ENCODE results near the gene HAS3. TPM values are rescaled to one million over a fixed set of nuclear protein-coding genes. Genes with fewer than 3 reads are reported as not detected.

The HAS3 gene
- total and polyA plus RNA-seq, 2 donors (not counting 3 experiments of a cell fraction or from before 2014, with no cell fraction given): 1.5 to 1.8 TPM

DNA sequence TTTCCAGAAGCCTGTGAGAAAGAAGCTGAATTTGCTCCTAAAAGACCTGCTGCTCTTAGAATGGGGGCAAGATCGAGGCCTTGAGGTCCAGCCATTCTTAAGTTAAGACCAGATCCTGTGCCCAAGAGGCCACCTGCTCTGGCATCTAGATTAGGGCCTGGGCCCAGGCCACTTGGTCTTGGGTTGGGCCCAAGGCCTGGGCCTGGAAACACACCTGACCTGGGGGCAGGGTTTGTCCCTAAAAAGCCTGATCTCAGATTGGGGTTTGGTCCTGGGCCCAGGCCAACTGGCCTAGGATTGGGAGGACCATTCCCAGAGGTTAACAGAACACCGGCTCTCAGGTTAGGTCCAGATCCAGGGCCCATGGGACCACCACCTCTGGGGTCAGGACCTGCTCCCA, 14.1 kb downstream of the HAS3 start:
- H4K20me1 ChIP-seq (replicated peaks; ENCODE audit: control insufficient read depth, extremely low read depth, insufficient read depth, low read length): peaks cover 6% of the 10 kb centered on the region
- no peak for FAIRE-seq
- TF ChIP-seq JUN (IDR thresholded peaks at IDR 0.05; ENCODE audit: borderline replicate concordance, insufficient read depth, insufficient read length, low read depth) (no peak), GATA2 (IDR thresholded peaks at IDR 0.05; ENCODE audit: insufficient read depth, insufficient read length, low read depth, low read length) (no peak)
- H3K4me3 ChIP-seq (replicated peaks in 1 of 3; ENCODE audit: insufficient read depth in 1 of 3, low read depth in 1 of 3, low read length in 3 of 3): no peak overlapping the region
- no peaks in the 10 kb centered on the region for H3K27me3 ChIP-seq (ENCODE audit: control insufficient read depth in 2 of 2, insufficient read depth in 2 of 2, low read length in 2 of 2)
- peaks cover 8% of the 10 kb centered on the region for H3K79me2 ChIP-seq (ENCODE audit: control insufficient read depth, insufficient read depth, low read length)
- intact Hi-C loops (cut with micrococcal nuclease): no loop called here
- BruUV-seq (replicated peaks): no TSS peak
- ChIA-PET POLR2A (no interaction called here), CTCF (interaction anchor here (1.0 to 1.6 kb wide), 3 partner anchors 11 to 272 kb away, joined by 3 to 7 read pairs (median 5); no protein-coding TSS in a partner anchor)
- no peak overlapping the region for H3K4me2 ChIP-seq (ENCODE audit: insufficient read depth, low read length)
- H3K36me3 ChIP-seq (ENCODE audit: control insufficient read depth in 2 of 2, extremely low read depth in 1 of 2, insufficient read depth in 2 of 2, low read length in 2 of 2): peaks cover 2 to 26% of the 10 kb centered on the region in 2 experiments
- H3K9ac ChIP-seq (replicated peaks; ENCODE audit: extremely low read depth, insufficient read depth, low read length): no peak overlapping the region
- no peaks in the 10 kb centered on the region for H3K9me1 ChIP-seq (replicated peaks; ENCODE audit: control insufficient read depth, extremely low read depth, insufficient read depth, low read length)
- dilution Hi-C loops (cut with MboI; ENCODE audit: extremely low pct_ligation_motif_present, low sequenced_read_pairs): no loop called here
- H3K9me3 ChIP-seq (replicated peaks; ENCODE audit: control insufficient read depth, insufficient read depth, low read length): no peaks in the 10 kb centered on the region
- no peak overlapping the region for H2AFZ ChIP-seq (ENCODE audit: low read depth, low read length)
- no peak for DNase-seq (ENCODE audit: low read depth, low spot score)
- no peak overlapping the region for H3K27ac ChIP-seq (ENCODE audit: insufficient read depth, low read depth, low read length)
- peaks cover 13% of the 10 kb centered on the region for H3K4me1 ChIP-seq (ENCODE audit: control insufficient read depth, extremely low read depth, insufficient read depth, low read length)

DNA sequence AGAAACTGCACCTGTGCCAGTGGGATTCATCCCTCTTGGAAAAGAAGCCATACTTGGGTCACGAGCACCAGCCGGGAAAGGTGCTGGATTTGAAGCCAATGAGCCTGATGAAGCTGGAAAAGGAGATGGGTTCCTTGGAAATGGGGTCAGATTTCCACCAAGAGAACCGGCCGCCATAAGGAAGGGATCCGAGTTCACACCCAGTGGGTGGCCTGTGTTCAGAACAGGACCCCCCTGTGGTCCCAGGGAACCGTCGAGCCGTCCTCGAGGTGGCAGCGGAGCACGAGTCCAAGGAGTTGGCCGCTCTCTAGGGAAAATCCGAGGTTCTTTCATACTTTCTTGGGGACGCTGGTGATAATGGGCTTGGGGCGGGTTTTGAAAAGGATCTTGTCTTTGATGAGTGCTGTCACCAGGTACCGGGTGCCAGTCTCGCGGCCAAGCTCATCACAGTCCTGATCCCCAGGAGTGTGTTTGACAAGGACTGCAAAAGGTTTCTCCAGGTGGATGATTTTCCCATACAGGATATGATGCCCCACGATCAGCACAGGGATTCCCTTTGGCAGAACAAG, 14.7 kb downstream of the HAS3 start:
- Histone ChIP-seq H3K36me3 (ENCODE audit: control insufficient read depth in 2 of 2, extremely low read depth in 1 of 2, insufficient read depth in 2 of 2, low read length in 2 of 2) (peaks cover 2 to 26% of the 10 kb centered on the region in 2 experiments), H3K9ac (replicated peaks; ENCODE audit: extremely low read depth, insufficient read depth, low read length) (no peak overlapping the region), H3K27ac (ENCODE audit: insufficient read depth, low read depth, low read length) (no peak overlapping the region), H3K27me3 (ENCODE audit: control insufficient read depth in 2 of 2, insufficient read depth in 2 of 2, low read length in 2 of 2) (no peaks in the 10 kb centered on the region), H3K79me2 (ENCODE audit: control insufficient read depth, insufficient read depth, low read length) (peaks cover 10% of the 10 kb centered on the region), H3K4me2 (ENCODE audit: insufficient read depth, low read length) (no peak overlapping the region), H2AFZ (ENCODE audit: low read depth, low read length) (no peak overlapping the region), H3K9me3 (replicated peaks; ENCODE audit: control insufficient read depth, insufficient read depth, low read length) (no peaks in the 10 kb centered on the region), H4K20me1 (replicated peaks; ENCODE audit: control insufficient read depth, extremely low read depth, insufficient read depth, low read length) (peaks cover 6% of the 10 kb centered on the region), H3K4me3 (replicated peaks in 1 of 3; ENCODE audit: insufficient read depth in 1 of 3, low read depth in 1 of 3, low read length in 3 of 3) (no peak overlapping the region), H3K4me1 (ENCODE audit: control insufficient read depth, extremely low read depth, insufficient read depth, low read length) (peaks cover 13% of the 10 kb centered on the region), H3K9me1 (replicated peaks; ENCODE audit: control insufficient read depth, extremely low read depth, insufficient read depth, low read length) (no peaks in the 10 kb centered on the region)
- TF ChIP-seq, protein P1, sequence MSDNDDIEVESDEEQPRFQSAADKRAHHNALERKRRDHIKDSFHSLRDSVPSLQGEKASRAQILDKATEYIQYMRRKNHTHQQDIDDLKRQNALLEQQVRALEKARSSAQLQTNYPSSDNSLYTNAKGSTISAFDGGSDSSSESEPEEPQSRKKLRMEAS (IDR thresholded peaks at IDR 0.05; ENCODE audit: insufficient read depth, insufficient read length): no peak
- TF ChIP-seq GATA2 (IDR thresholded peaks at IDR 0.05; ENCODE audit: insufficient read depth, insufficient read length, low read depth, low read length) (no peak), FOS (IDR thresholded peaks at IDR 0.05; ENCODE audit: borderline replicate concordance, insufficient read depth, low read length) (no peak), EZH2 (IDR thresholded peaks at IDR 0.05; ENCODE audit: borderline replicate concordance, low read depth, low read length, severe bottlenecking) (no peak), POLR2A (IDR thresholded peaks at IDR 0.05; ENCODE audit: low read depth, low read length) (no peak), MYC (IDR thresholded peaks at IDR 0.05; ENCODE audit: low read depth, low read length) (no peak), JUN (IDR thresholded peaks at IDR 0.05; ENCODE audit: borderline replicate concordance, insufficient read depth, insufficient read length, low read depth) (no peak), POLR2AphosphoS5 (IDR thresholded peaks at IDR 0.05; ENCODE audit: insufficient read depth, low read depth, low read length) (no peak)
- TF ChIP-seq, protein P2, sequence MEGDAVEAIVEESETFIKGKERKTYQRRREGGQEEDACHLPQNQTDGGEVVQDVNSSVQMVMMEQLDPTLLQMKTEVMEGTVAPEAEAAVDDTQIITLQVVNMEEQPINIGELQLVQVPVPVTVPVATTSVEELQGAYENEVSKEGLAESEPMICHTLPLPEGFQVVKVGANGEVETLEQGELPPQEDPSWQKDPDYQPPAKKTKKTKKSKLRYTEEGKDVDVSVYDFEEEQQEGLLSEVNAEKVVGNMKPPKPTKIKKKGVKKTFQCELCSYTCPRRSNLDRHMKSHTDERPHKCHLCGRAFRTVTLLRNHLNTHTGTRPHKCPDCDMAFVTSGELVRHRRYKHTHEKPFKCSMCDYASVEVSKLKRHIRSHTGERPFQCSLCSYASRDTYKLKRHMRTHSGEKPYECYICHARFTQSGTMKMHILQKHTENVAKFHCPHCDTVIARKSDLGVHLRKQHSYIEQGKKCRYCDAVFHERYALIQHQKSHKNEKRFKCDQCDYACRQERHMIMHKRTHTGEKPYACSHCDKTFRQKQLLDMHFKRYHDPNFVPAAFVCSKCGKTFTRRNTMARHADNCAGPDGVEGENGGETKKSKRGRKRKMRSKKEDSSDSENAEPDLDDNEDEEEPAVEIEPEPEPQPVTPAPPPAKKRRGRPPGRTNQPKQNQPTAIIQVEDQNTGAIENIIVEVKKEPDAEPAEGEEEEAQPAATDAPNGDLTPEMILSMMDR (IDR thresholded peaks at IDR 0.05; ENCODE audit: extremely low read depth in 1 of 2, insufficient read depth in 1 of 2, low read depth in 1 of 2, low read length in 2 of 2): no peak
- DNase-seq (ENCODE audit: low read depth, low spot score) (no peak), FAIRE-seq (no peak)
- intact Hi-C loops (cut with micrococcal nuclease) (no loop called here), dilution Hi-C loops (cut with MboI; ENCODE audit: extremely low pct_ligation_motif_present, low sequenced_read_pairs) (no loop called here)
- no TSS peak for BruUV-seq (replicated peaks)
- CTCF ChIA-PET: interaction anchor here (1.3 to 6.8 kb wide), 3 partner anchors 10 to 273 kb away, joined by 3 to 114 read pairs (median 107); no protein-coding TSS in a partner anchor
- POLR2A ChIA-PET: no interaction called here
